SK-N-MC (cell line): ENCODE results near the gene SCNN1B.

Experiments used
- DNase-seq: peaks from one replicate; pipeline ENCODE4 v3.0.0-alpha.2; 2011; ENCODE audit warnings: low read depth, low spot score
- H3K27ac ChIP-seq: fragments of 200-600 bp; sonication (generic); 2 replicates; pipeline ENCODE4 v1.5.1; 2016; ENCODE audit warnings: mixed run types
- H3K36me3 ChIP-seq: fragments of 200-600 bp; sonication (generic); 2 replicates; pipeline ENCODE4 v1.6.1; 2017; ENCODE audit warnings: antibody characterized with exemption, low read length, mixed read lengths; ENCODE audit not compliant: insufficient read depth
- H3K4me3 ChIP-seq: fragments of 200-600 bp; sonication (generic); 2 replicates; pipeline ENCODE4 v1.5.1; 2016
- H3K9ac ChIP-seq: fragments of 200-600 bp; sonication (generic); 2 replicates; pipeline ENCODE4 v1.8.0; 2017; ENCODE audit warnings: mixed run types, mixed read lengths; ENCODE audit not compliant: insufficient read length
- H3K9me3 ChIP-seq: fragments of 200-600 bp; sonication (generic); 2 replicates; pipeline ENCODE4 v1.6.1; 2017; ENCODE audit warnings: low read depth, mild to moderate bottlenecking, antibody characterized with exemption, low read length, moderate library complexity, mixed read lengths
- EZH2 ChIP-seq: fragments of 200-600 bp; sonication (generic); IDR thresholded peaks from one replicate; pipeline ENCODE4 v1.6.1; 2017; ENCODE audit warnings: antibody characterized with exemption
- FOXP2 ChIP-seq: optimal IDR thresholded peaks from 2 replicates; pipeline ENCODE3; 2011; ENCODE audit warnings: mild to moderate bottlenecking, moderate library complexity; ENCODE audit not compliant: insufficient read depth; ENCODE audit errors: extremely low read length, control extremely low read depth
- POLR2AphosphoS5 ChIP-seq: IDR thresholded peaks from 2 replicates; pipeline ENCODE4 v1.6.1; 2012; ENCODE audit warnings: mild to moderate bottlenecking, low read depth, low read length, borderline replicate concordance

The SCNN1B gene

DNA sequence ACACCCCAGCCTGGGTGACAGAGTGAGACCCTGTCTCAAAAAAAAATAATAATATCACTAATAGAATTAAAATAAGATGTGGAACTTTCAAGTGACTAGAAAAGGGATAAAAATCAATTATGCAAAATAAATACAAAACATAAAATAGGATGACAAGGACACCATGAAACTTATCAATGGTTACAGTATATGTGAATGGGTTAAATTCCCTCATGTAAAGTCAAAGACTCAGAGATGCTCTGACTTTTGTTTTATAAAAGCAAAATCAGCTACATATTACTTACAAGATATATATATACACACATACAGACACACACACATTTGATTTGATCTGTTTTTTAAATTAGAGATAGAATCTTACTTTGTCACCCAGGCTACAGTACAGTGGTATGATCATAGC lies 33.5 kb upstream of the SCNN1B start:
- Histone ChIP-seq H3K4me3 (no peak overlapping the region), H3K9me3 (no peaks in the 10 kb centered on the region), H3K36me3 (no peaks in the 10 kb centered on the region), H3K9ac (no peak overlapping the region), H3K27ac (no peak overlapping the region)
- no peak for DNase-seq
- TF ChIP-seq FOXP2 (no peak), EZH2 (no peak), POLR2AphosphoS5 (no peak)

DNA sequence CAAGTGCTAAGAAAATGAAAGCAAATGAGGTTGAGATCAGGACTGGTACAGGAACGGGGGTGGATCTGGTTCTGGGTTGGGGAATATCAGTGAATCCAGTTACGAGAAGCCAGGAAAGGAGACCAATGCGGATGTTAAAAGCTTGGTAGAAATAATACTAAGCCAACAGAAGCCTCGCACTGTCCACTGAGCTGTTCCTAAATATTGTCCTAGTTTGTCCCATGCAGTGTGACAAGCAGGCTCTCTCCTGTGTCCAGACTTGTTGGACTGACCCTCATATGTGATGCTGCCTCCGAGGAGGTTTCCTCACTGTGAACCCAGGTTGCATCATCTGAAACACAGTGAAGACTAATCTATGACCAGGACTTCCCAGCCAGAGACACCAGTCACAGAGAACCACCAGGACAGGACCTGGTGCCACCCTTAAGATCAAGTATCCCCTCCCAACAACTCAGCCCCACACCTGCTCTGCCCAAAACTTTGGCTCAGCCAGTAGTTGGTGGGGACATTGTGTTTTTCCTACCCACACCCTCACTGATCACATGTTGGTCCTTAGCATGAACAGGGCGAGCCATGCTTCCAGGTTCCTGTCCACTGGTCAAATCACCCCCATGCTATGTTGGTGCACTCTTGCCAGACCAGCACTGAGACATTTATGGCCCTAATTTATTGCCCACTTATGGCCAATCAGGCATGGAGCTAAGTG lies 32.7 kb upstream of the SCNN1B start:
- no peak overlapping the region for H3K4me3 ChIP-seq
- no peaks in the 10 kb centered on the region for H3K36me3 ChIP-seq
- no peak overlapping the region for H3K9ac ChIP-seq
- H3K27ac ChIP-seq, result no peak overlapping the region
- H3K9me3 ChIP-seq, result no peaks in the 10 kb centered on the region
- no peak for DNase-seq
- TF ChIP-seq FOXP2, result no peak
- no peak for TF ChIP-seq EZH2
- no peak for TF ChIP-seq POLR2AphosphoS5

DNA sequence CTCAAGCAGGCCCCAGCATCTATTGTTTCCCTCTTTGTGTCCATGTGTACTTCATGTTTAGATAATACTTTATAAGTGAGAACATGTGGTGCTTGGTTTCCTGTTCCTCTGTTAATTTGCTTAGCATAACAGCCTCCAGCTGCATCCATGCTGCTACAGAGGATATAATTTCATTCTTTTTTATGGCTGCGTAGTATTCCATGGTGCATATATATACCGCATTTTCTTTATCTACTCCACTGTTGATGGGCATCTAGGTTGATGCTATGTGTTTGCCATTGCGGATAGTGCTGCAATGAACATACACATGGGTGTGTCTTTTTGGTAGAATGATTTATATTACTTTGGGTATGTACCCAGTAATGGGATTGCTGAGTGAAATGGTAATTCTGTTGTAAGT lies 31.4 kb upstream of the SCNN1B start:
- H3K36me3 ChIP-seq, result no peaks in the 10 kb centered on the region
- no peaks in the 10 kb centered on the region for H3K9me3 ChIP-seq
- H3K4me3 ChIP-seq, result no peak overlapping the region
- TF ChIP-seq EZH2 (no peak), FOXP2 (no peak), POLR2AphosphoS5 (no peak)
- no peak for DNase-seq
- no peak overlapping the region for H3K27ac ChIP-seq
- H3K9ac ChIP-seq, result no peak overlapping the region

DNA sequence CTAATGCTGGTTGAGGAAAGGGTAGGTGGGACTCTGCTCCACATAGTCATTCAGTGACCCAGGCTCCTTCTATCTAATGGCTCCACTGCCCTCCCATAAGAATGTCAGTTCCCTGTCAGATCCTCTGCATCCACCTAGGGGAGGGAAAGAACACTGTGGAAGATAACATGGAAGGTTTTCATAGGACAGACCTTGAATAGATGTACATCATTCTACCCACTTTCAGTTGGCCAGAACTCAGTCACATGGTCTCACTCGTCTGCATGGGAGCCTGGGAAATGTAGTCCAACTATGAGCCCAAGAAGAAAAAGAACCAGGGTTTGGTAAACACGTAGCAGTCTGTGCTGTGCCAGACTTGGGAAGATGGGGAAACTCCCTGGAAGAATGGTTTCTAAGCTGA lies 27.1 kb upstream of the SCNN1B start:
- H3K9ac ChIP-seq, result no peak overlapping the region
- no peak overlapping the region for H3K27ac ChIP-seq
- no peaks in the 10 kb centered on the region for H3K36me3 ChIP-seq
- TF ChIP-seq POLR2AphosphoS5, result no peak
- no peak for TF ChIP-seq FOXP2
- no peak for TF ChIP-seq EZH2
- no peak for DNase-seq
- H3K9me3 ChIP-seq, result no peaks in the 10 kb centered on the region
- H3K4me3 ChIP-seq, result no peak overlapping the region

DNA sequence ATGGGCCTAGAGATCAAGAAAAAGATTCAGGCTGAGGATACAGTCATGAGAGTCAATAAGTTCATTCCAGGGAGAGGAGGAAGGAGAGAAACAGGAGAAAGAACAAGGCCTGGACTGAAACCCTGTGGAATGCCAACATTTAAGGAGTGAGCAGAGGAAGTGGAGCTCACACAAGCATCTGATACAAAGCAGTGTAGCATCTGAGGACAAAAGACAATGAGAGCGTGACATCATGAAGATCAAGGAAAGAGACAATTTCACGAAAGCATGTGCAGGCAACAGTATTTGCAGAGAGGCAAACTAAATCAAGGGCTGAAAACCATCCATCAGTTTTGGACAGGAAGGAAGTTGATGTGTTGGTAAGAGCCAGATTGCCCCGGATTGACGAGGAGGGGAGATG lies 25.3 kb upstream of the SCNN1B start:
- Histone ChIP-seq H3K9ac (no peak overlapping the region), H3K27ac (no peak overlapping the region), H3K9me3 (no peaks in the 10 kb centered on the region), H3K4me3 (no peak overlapping the region), H3K36me3 (no peaks in the 10 kb centered on the region)
- no peak for DNase-seq
- TF ChIP-seq EZH2 (no peak), FOXP2 (no peak), POLR2AphosphoS5 (no peak)

DNA sequence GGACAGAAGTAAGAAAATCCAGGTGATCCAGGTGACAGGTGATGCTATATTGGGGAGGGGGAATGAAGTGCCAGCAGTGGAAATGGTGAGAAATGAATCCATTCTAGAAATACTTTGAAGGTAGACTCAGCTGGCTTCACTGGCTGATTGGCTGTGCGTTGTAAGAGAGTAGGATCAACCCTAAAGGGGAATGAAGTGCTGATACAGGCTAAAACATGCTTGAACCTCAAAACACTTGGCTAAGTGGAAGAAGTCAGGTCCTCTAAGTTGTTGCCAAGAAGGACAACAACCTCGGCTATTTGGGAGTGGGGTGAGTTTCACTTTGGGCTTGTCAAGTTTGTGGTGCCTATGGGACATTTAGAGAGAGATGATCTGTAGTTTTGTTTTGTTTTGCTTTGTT lies 24.1 kb upstream of the SCNN1B start:
- Histone ChIP-seq H3K4me3 (no peak overlapping the region), H3K27ac (no peak overlapping the region), H3K9ac (no peak overlapping the region), H3K9me3 (no peaks in the 10 kb centered on the region), H3K36me3 (no peaks in the 10 kb centered on the region)
- no peak for DNase-seq
- no peak for TF ChIP-seq POLR2AphosphoS5
- TF ChIP-seq EZH2, result no peak
- TF ChIP-seq FOXP2, result no peak

DNA sequence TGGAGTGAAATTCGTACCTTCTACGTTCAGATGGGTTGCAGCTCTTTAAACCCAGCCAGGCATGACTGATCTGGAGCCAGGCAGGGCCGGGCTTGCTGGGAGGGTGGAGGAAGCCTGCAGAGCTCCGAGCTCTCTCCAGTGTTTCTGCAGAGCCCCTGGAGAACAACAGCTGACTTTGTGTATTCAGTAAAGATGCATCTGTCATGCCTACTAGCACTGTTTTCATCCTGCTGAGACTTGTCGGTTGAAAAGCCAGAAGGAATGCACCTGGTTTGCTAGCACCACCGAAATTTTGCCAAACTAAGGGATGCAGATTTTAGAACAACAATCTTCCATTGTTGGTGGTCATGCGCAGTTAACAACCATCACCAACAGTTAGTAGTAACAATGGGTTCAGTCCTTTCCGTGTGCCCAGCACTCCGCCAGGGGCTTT lies 22.4 kb upstream of the SCNN1B start:
- Histone ChIP-seq H3K9me3 (no peaks in the 10 kb centered on the region), H3K36me3 (no peaks in the 10 kb centered on the region), H3K27ac (no peak overlapping the region), H3K9ac (no peak overlapping the region), H3K4me3 (no peak overlapping the region)
- no peak for DNase-seq
- peak; percentile 5 for TF ChIP-seq FOXP2
- TF ChIP-seq EZH2, result no peak
- TF ChIP-seq POLR2AphosphoS5, result no peak

DNA sequence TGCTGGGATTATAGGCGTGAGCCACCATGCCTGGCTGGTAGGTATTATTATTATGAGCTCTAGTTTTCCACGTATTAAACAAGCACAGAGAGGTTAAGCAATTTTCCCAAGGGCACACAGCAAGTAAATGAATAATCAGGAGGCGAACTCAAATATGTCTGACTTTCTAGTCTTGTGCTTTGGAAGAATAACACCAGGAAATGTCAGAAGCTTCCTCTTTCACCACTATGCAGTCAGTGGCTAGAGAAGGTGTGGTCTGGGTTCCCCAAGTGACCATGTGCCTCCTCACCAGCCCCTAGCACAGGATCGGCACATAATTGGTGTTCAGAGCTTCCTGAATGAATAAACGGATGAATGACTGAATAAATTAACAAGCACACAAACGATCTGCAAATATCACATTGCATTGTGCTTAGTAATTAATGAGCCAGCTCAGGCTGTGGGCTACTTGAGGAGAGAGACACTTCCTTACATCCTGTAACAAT lies 21.6 kb upstream of the SCNN1B start:
- no peak overlapping the region for H3K9ac ChIP-seq
- no peak for DNase-seq
- TF ChIP-seq EZH2, result no peak
- TF ChIP-seq FOXP2, result no peak
- TF ChIP-seq POLR2AphosphoS5, result no peak
- no peaks in the 10 kb centered on the region for H3K9me3 ChIP-seq
- H3K27ac ChIP-seq, result no peak overlapping the region
- H3K4me3 ChIP-seq, result no peak overlapping the region
- no peaks in the 10 kb centered on the region for H3K36me3 ChIP-seq

DNA sequence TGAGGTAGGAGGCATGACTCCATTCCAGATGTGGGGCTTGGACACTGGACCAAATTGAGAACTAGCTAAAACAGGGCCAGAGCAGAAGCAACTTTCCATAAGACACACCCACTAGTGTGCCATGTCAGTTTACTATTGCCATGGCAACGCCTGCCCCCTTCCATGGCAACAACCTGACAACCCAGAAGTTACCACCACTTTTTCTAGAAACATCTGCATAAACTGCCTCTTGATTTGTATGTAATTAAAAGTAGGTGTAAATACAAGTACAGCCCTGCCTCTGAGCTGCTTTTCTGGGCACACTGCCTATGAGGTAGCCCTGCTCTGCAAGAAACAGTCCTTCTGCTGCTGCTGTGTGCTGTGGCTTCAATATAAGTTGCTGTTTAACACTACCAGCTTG lies 19.5 kb upstream of the SCNN1B start:
- no peaks in the 10 kb centered on the region for H3K9me3 ChIP-seq
- TF ChIP-seq FOXP2 (no peak), EZH2 (no peak), POLR2AphosphoS5 (no peak)
- no peak for DNase-seq

More for the DNA sequence above, 19.5 kb upstream of the SCNN1B start:
- Histone ChIP-seq H3K27ac (no peak overlapping the region), H3K36me3 (no peaks in the 10 kb centered on the region), H3K9ac (no peak overlapping the region), H3K4me3 (no peak overlapping the region)
